GM12801 (cell line): Measurements from ENCODE around the gene EVX2.

Experiments used
- CTCF ChIP-seq: IDR thresholded peaks from one replicate; pipeline ENCODE4 v1.5.1; 2011; ENCODE audit warnings: control low read depth; ENCODE audit not compliant: insufficient read length; ENCODE audit errors: extremely low read depth

EVX2 gene

GRCh38 chr2:176118601-176119339 lies 35.0 kb upstream of the EVX2 start:
- no peak for TF ChIP-seq CTCF

GRCh38 chr2:176117823-176118371 lies 34.1 kb upstream of the EVX2 start:
- TF ChIP-seq CTCF = no peak

GRCh38 chr2:176117162-176117822 lies 33.5 kb upstream of the EVX2 start:
- no peak for TF ChIP-seq CTCF

- no peak for TF ChIP-seq CTCF
Measured at GRCh38 chr2:176115883-176116813, 32.4 kb upstream of the EVX2 start, which contains the start of gene HOXD10. Gene HOXD10 (plus strand): TSS chr2:176116778. CDS start chr2:176116834, 56 bp downstream.

GRCh38 chr2:176114930-176115625 lies 31.3 kb upstream of the EVX2 start:
- TF ChIP-seq CTCF = no peak

GRCh38 chr2:176114120-176114929 lies 30.6 kb upstream of the EVX2 start:
- TF ChIP-seq CTCF = no peak
